NCI-H146 (cell line): ENCODE measurements around the gene CNIH4.
"Not testable (repeated sequence)": the region's sequence is repeated elsewhere in the genome, so short reads cannot be mapped to it uniquely, and the experiment has no call there.

Source experiments
- DNase-seq: peaks from one replicate; lab custom pipeline; 2025; lab: John Stamatoyannopoulos, UW

CNIH4 gene

DNA sequence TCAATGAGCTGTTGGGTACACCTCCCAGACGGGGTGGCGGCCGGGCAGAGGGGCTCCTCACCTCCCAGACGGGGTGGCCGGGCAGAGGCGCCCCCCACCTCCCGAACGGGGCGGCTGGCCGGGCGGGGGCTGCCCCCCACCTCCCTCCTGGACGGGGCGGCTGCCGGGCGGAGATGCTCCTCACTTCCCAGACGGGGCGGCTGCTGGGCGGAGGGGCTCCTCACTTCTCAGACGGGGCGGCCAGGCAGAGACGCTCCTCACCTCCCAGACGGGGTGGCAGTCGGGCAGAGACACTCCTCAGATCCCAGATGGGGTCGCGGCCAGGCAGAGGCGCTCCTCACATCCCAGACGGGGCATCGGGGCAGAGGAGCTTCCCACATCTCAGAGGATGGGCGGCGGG lies 7.0 kb upstream of the CNIH4 start:
- DNase-seq = not testable (repeated sequence)

DNA sequence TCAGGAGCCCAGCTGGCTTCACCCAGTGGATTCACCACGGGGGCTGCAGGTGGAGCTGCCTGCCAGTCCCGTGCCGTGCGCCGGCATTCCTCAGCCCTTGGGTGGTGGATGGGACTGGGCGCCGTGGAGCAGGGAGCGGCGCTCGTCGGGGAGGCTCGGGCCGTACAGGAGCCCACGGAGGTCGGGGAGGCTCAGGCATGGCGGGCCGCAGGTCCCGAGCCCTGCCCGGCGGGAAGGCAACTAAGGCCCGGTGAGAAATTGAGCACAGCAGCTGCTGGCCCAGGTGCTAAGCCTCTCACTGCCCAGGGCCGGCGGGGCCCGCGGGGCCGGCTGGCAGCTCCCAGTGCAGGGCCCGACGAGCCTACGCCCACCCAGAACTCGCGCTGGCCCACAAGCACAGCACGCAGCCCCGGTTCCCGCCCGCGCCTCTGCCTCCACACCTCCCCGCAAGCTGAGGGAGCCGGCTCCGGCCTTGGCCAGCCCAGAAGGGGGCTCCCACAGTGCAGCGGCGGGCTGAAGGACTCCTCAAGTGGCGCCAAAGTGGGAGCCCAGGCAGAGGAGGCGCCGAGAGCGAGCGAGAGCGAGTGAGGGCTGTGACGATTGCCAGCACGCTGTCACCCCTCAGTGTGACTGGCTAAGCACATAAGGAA lies 4.1 kb upstream of the CNIH4 start:
- DNase-seq = not testable (repeated sequence)

DNA sequence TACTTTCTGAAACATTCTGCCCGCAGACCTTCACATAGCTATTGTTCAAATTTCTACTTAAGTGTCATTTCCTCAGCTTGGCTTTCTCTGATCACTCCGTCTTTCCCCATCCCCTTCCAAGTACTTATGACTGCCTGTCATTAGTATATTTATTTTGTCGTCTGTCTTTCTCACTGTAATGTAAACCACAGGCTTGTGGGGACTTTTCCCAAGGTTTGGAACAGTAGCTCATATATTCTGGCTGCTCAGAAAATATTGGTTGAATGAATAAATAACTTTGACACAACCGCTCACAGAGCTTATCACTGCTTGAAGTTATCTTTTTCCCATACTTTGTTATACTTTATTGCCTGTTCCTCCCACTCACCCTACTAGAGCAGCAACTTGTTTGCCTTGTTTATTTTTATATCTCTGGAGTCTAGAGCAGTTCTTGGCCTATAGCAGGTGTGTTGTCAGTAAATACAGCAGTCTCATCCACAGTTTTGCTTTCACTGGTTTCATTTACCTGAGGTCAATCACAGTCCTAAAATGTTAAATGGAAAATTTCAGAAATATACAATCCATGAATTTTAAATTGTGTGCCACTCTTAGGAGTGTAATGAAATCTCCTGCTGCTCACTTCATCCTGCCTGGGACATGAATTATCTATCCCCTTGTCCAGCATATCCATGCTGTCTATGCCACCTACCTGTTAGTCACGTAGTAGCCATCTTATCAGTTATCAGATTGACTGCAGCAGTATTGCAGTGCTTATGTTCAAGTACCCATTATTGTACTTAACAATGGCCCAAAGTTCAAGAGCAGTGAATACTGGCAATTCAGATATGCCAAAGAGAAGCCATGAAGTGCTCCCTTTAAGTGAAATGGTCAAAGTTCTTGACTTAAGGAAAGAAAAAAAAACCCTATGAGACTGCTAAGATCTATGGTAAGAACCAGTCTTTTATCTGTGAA lies 2.4 kb upstream of the CNIH4 start:
- DNase-seq = no peak

DNA sequence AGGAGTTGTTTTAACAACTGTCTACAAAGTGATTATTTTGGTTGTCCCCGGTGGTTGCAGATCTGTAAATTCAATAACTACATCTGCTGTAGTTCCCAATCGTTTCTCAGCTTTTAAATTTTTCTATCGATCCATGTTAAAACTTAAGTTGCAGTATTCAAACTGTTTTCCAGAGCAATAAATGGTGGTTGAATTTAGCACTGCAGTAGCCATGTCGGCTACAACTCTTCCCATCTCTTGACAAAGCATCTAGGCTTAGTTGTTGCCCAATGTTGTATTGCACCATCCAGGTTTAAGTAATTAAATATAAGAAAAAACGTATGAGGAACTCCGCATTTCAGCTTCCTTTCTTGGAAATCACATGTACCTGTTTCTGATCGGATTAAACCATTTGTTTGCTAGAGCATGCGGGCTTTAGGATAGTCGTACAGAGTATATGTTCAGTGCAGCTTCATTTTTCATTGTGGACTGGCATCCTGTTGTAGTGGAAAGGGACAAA lies 996 bp downstream of the CNIH4 start:
- DNase-seq = no peak

DNA sequence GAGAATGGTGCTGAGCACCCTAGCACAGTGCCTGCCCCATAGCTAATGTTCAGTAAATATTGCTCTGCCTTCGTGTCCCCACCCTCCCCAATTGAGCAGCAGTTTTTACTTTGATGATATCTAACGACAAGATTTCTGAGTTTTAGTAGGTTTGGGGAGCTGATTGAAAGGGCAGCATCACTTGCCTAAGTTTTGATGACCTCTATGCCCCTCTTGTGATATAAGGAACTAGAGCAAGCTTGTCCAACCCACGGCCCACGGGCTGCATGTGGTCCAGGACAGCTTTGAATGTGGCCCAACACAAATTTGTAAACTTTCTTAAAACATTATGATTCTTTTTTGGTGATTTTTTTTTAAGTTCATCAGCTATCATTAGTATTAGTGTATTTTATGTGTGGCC lies 1.6 kb downstream of the CNIH4 start:
- no peak for DNase-seq

DNA sequence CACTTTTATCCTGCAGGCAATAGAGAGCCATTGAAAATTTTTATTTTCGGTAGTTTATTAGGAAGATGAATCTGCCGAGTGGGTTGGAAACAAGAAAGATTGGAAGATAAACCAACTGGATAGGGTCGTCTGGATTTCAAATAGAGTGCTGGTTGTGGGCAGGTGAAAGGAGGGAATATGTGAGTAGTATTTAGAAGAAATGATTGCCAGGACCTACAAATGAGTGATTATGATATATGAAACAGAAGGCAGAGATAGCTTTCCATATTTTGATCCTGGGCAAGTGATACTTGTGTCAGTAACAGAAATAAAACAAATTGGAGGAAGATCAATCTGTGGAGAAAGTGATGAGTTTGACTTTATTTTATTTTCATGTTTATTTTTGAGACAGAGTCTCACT lies 2.5 kb downstream of the CNIH4 start:
- DNase-seq = no peak

DNA sequence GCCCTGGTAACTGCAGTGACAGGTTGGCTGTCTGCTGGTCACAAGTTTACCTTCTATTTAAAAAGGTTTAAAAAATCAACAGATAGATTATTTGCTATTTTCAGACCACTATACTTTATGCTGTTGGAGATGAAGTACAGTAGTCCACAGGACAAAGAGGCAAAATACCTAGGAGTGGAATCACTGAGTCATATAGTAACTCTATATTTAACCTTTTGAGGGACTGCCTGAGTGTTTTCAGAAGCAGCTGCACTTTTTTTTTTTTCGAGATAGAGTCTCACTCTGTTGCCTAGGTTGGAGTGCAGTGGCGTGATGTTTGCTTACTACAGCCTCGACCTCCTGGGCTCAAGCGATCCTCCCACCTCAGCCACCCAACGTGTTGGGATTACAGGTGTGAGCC lies 11.7 kb downstream of the CNIH4 start:
- DNase-seq = no peak

DNA sequence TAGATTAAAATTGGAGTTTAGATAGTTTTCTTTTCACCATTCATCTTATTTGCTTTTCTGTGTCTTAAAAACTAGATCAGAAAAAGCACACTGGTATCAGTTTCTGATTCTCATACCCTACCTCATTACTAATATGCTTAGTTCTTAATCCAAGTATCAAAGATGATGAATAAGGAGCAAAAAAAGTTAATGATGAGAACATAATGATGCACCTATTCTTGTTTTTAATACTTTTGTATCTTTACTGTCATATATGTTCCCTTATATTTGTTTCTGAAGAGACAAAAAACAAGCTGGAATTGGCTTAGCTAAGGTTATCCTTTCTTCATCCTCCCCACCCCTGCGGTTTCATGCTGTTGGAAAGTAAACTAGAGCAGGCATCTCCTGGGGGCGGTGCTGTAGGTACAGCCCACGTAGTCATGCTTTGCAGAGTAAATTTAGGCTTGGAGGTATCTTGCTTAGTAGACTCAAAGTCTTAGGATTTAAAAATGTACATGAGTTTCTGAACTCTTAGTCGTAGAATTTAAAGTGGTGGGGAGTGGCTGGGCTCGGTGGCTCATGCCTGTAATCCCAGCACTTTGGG lies 16.4 kb downstream of the CNIH4 start:
- no peak for DNase-seq

DNA sequence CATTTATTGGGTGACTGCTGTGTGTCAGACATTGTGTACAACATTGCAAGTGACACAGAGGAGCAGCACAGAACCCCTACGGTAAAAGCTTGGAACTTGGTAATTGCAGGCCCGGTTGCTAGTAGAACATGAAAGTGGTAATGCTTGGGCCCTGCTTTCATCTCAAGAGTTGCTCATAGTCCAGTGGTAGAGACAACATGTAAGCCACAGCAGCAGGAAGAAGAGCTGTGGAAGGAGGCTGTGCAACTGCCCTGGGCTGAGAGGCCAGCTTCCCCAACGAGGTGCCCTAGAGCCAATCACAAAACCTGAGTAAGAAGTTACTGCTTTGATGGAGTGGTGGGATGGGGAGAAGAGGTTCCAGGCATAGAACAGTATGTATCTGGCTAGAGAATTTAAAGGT lies 18.4 kb downstream of the CNIH4 start:
- DNase-seq = no peak

DNA sequence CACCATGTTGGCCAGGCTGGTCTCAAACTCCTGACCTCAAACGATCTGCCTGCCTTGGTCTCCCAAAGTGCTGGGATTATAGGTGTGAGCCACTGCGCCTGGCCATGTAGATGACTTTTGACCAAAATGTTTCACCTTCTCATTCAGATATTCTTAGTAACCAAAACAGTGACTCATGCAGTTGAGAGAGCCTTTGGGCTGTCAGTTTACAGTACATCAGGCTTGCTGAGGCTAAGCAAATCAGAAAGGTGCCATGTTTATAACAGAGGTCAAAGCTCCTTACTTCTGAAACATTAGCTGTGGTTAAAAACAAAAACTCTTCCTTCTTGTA lies 21.0 kb downstream of the CNIH4 start:
- DNase-seq = no peak

DNA sequence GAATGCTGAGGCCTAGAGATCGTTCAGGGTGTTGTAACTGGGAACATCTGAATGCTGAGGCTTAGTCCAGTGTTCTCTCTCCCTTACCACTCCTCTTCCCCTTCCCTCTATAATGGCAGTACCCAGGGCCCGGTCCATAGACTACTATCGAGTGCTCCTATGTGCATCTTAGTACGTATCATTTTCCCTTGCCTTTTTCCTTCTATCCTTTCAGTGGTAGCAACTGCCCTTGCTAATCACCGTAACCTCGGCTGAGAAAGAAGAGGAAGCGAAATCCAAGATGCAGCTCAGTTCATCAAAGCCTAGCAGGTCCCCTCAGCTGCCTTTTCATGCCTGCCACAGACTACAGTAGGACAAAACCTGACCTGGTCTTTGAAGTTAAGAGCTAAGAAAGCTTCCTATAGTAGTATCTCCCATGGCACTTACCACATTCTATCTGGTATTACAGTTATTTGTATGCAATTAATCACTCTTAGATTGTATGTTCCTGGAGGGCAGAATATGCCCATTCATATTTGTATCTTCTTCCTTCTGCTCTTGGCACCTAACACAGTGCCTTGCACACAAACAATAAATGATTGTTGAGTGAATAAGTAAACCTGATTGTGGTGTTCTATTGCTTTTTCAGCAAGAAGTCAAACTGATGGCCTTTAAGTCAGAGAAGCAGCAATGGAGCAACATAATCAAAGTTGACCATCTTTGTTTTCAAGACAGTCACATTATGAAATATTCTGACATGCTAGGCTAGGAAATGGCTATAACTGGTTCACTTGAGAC lies 22.4 kb downstream of the CNIH4 start:
- no peak for DNase-seq

DNA sequence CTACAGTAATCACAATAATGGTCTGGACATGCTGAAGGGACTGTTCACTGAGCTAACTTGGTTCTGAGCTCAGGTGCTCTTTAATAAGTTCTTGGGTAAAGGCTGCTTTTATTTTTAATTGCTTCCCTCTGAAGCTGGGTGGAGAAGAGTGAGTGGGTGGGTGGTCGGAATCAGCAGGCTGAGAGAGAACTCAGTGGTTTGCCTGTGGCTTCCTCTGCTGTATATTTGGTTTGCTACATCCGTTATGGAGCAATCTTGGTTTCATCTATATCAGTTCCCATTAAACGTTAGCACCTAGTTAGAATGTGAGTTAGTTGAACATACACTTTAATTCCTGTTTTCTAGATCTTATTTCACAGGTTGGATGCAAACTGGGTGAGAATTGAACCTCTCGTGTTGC lies 23.3 kb downstream of the CNIH4 start:
- no peak for DNase-seq

DNA sequence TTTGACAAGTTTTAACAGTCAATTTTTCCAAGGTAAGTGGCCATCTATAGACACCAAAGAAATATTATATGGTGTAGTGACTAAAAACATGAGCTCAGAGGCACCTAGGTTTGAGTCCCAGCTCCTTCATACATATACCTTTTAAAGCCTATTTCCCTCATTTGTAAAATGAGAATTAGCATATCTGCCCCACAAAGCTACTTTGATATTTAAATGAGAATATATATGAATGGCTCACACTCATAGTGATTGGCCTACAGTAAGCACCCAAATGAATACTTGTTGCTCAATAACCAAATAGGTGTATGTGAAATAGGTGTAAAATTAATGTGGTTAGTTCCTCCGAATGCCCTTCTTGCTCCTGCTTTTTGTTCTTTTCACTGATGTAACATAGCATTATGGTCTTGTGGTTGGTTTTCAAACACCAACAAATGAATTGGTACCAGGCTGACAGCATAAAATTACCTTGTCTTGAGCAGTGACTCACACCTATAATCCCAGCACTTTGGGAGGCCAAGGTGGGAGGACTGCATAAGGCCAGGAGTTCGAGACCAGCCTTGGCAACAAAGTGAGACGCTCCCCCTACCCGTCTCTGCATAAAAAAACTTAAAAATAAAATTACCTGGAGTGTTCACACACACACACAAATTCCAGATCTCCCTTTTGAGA lies 25.3 kb downstream of the CNIH4 start:
- DNase-seq = no peak

DNA sequence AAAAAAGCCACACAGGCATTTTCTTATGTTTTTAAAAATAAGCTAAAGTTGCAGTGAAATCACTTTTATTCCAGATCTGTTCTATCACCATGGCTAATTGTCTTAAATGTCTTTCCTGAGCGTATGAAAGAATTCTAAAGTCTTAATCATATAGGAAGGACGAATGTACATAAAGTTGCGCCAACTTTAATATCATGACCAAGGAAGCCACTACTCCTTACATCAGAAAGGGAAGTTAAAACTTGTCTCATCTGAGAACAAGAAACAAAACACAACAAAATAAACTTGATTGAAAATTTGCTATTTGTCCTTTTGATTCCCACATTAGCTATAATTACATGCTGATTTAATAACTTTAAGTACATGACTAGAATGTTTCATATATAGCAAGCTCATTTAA lies 26.5 kb downstream of the CNIH4 start:
- no peak for DNase-seq

DNA sequence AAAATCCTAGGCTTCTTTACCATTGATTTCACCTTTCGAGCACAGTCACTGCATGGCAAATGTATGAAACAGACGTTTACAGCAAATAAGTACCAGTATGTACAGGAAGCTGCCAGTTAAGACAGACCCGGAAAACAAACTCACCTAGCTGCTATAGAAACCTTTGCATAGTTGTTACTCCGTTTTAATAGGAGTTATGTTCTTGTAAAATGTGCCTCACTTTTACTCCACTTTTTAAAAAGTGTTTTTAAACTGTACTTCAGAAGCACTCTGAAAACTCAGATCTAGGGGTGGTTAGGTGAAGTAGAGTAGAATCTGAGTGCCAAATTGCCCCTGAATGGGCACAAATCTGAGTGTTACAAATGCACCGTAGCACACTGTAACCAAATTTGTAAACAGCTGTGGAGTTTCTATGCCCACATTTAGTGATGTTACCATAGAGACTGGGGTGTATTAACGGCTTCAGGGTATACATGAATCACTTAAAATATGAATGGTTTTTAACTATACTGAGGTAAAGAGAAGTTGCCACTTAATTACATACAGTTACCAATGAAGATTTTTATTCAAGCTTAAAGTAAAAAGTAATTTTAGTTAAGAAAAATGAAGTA lies 30.7 kb downstream of the CNIH4 start:
- no peak for DNase-seq

DNA sequence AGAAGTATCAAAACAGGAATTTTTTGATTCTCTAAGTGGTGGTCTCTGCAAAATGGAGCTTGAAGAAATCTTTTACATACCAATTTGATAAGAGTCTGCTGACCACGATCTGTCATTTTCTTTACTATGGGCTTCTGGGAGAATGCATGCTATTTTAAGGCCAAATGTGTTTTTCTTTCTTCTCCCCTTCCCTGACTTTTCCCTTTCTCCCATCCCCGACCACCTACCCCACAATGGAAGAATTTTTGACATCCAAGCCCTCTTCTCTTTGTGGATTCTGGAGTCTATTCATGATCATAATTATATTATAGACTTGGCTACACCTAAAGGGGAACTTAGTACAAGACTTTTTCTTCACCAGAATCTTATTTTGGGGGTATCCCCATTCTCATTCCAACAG lies 31.3 kb downstream of the CNIH4 start:
- no peak for DNase-seq

DNA sequence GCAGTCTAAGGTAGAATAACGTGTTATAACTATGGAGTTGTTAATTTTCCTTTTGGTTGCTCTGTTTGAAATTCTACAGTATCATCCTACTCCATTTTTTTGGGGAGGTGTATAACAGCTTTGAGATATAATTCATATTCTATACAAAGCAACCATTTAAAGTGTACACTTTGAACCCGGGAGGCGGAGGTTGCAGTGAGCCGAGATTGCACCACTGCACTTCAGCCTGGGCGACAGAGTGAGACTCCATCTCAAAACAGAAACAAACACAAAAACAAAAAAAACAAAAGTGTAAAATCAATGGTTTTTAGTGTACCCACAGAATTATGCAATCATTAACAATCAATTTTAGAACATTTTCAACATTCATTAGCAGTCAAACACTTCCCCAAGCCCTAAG lies 33.8 kb downstream of the CNIH4 start:
- no peak for DNase-seq

DNA sequence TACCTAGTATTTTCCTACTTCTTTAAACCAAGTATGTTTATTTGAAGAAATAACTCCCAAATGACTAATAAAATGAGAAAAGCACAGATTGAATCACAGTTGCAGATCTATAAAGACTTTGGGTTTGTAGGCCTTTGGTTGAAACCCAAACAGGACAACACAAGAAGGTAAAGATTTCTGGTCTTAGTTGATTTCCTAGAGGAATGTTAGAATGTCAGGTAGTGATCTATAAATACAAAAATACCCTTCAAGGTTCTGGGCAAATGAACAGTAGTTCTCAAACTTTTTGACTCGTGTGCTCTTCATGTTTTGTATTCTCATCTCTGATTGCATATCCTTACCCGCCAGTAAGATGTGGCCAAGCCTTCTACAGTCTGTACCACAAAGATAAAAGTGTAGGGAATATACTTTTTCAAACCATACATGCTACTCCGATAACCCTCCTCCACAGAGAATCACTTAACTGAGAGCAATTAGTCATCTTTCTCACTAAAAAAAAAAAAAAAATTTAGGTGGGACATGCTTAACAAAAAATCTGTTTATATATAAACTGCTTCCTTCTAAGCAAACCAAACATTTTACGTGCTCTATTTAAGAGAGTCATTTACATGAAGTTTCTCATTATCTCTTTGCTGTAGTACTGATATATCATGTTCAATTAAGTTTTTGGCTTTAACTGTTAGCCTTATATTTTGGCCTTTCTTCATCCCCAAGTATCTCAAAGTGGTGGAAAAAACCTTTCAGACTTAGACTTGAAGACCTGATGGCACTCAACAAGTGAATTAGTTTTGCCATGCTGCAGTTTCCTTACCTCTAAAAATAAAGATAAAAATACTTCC lies 36.0 kb downstream of the CNIH4 start:
- DNase-seq = no peak

DNA sequence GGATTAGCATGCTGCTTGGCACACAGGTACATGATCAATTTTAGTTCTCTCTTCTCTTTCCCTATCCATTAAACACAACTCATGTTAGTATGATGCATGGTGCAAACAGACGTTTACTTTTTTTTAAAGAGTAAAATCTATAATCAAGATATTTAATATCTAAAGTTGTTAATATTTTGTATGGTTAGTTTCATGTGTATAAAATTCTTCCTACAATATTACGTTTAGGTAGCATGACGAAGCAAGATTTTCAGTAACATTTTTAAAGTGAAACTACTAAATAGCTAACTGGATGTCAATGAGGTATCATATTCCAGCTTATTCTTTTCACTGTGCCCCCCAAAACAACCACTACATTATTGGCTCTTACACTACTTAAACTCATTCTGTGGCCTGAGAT lies 36.6 kb downstream of the CNIH4 start:
- DNase-seq = no peak

DNA sequence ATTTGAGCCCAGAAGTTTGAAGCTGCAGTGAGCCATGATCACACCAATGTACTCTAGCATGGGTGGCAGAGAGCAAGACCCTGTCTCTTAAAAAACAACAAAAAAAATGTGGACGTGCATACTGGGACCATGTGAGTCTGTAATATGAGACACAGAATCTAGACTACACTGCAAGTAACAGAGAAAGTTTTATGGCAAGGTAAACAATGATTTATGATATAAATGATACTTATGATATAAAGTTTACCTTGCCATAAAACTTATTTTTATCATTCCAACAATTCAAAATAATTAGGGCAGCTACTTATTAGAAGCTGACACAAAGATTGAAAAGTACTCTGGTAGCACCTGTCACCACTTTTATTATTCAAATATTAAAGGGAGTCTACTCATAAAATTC lies 43.2 kb downstream of the CNIH4 start:
- no peak for DNase-seq
